Stomach (tissue), 9 donors: ENCODE data around the gene NHLH1. TPM values are rescaled to one million over a fixed set of nuclear protein-coding genes. Genes with fewer than 3 reads are reported as not detected.

Source experiments
- DNase-seq, 2 donors: peaks; one replicate each; pipeline versions ENCODE4 v3.0.0 to v3.0.0-alpha.2; 2013 to 2019
- H3K27ac ChIP-seq, 5 donors: fragments of 200-600 bp in 4 of 5; sonication (generic) in 4 of 5; one replicate each; pipeline ENCODE4 v1.5.1; 2013 to 2019; ENCODE audit warnings: mild to moderate bottlenecking in 1 of 5, moderate library complexity in 1 of 5
- H3K27me3 ChIP-seq, 3 donors: fragments of 200-600 bp; sonication (generic); one replicate each; pipeline ENCODE4 v1.5.1; 2017 to 2019; ENCODE audit warnings: mixed run types in 1 of 3
- H3K36me3 ChIP-seq, 4 donors: fragments of 200-600 bp; sonication (generic); 1 replicate in 3 of 4; 2 replicates in 1 of 4; pipeline ENCODE4 v1.5.1; 2016 to 2019
- H3K4me1 ChIP-seq, 4 donors: fragments of 200-600 bp; sonication (generic); one replicate each; pipeline ENCODE4 v1.5.1; 2016 to 2019
- H3K4me3 ChIP-seq, 4 donors: fragments of 200-600 bp; sonication (generic) in 3 of 4; one replicate each; pipeline ENCODE4 v1.5.1; 2016 to 2019; ENCODE audit warnings: mild to moderate bottlenecking in 1 of 4
- H3K9me3 ChIP-seq, 4 donors: fragments of 200-600 bp; sonication (generic); one replicate each; pipeline ENCODE4 v1.5.1; 2016 to 2019
- EP300 ChIP-seq: sonication (generic); formaldehyde crosslinking; IDR thresholded peaks from one replicate; pipeline ENCODE4 v1.6.1; 2017; ENCODE audit warnings: antibody characterized with exemption
- POLR2A ChIP-seq, 4 donors: fragments of 450-650 bp; IDR thresholded peaks; one replicate each; pipeline ENCODE4 v1.6.1; 2016; ENCODE audit warnings: antibody characterized with exemption in 4 of 4, control low read depth in 2 of 4, mild to moderate bottlenecking in 1 of 4, moderate library complexity in 1 of 4
- POLR2AphosphoS5 ChIP-seq, 3 donors: sonication (generic); formaldehyde crosslinking; IDR thresholded peaks; one replicate each; pipeline ENCODE4 v1.6.1; 2016; ENCODE audit warnings: antibody characterized with exemption in 3 of 3
- WGBS, 5 donors: extraction: QIAGEN DNeasy Blood & Tissue Kit in 3 of 5; methylation state at CpG; one replicate each; pipeline versions ENCODE4 v1.1.5 to v1.1.7; 2013 to 2018; 5-methylcytosine and 5-hydroxymethylcytosine counted together
- intact Hi-C: fragments of 100-400 bp; cut with DNase I; formaldehyde crosslinking; loops from one replicate; pipeline ENCODE4 v1.15.1; 2023; ENCODE audit warnings: low total_unique reads
- polyA plus RNA-seq, 3 donors: library from polyadenylated mRNA; stranded (reverse); fragments of 200-250 nt; gene quantifications; one replicate each; pipeline ENCODE4 v1.2.3, GENCODE V29; 2013
- total RNA-seq, 5 donors: library from RNA; depleted of rRNA; stranded (reverse); fragments of >200 nt; gene quantifications; one replicate each; pipeline versions ENCODE4 v1.1.0 to v1.2.3, GENCODE V29; 2014 to 2016
- TF ChIP-seq, protein P1 (sequence below), 7 experiments: fragments of 450-650 bp in 4 of 7; fragments of 200-600 bp in 3 of 7; sonication (generic) in 3 of 7; IDR thresholded peaks; one replicate each; pipeline ENCODE4 v1.5.1; 2016 to 2019; ENCODE audit warnings: antibody characterized with exemption in 7 of 7, control low read depth in 2 of 7, mild to moderate bottlenecking in 1 of 7
- donor health status: healthy with polysubstance abuse.
- donor health status: Bipolar disorder and iron deficiency.
- donor health status: healthy.

Gene NHLH1
- total and polyA plus RNA-seq, 8 donors: 0.08 TPM; not detected in 7

GRCh38 chr1:160371756-160372155 lies 4.9 kb downstream of the NHLH1 start:
- H3K27me3 ChIP-seq: peaks cover 0 to 57% (median 6%) of the 10 kb centered on the region in 3 donors
- no peak for DNase-seq
- H3K27ac ChIP-seq: no peak overlapping the region
- TF ChIP-seq EP300: no peak
- no peak for TF ChIP-seq POLR2A (IDR thresholded peaks at IDR 0.05)
- TF ChIP-seq POLR2AphosphoS5 (IDR thresholded peaks at IDR 0.05): no peak
- TF ChIP-seq, protein P1, sequence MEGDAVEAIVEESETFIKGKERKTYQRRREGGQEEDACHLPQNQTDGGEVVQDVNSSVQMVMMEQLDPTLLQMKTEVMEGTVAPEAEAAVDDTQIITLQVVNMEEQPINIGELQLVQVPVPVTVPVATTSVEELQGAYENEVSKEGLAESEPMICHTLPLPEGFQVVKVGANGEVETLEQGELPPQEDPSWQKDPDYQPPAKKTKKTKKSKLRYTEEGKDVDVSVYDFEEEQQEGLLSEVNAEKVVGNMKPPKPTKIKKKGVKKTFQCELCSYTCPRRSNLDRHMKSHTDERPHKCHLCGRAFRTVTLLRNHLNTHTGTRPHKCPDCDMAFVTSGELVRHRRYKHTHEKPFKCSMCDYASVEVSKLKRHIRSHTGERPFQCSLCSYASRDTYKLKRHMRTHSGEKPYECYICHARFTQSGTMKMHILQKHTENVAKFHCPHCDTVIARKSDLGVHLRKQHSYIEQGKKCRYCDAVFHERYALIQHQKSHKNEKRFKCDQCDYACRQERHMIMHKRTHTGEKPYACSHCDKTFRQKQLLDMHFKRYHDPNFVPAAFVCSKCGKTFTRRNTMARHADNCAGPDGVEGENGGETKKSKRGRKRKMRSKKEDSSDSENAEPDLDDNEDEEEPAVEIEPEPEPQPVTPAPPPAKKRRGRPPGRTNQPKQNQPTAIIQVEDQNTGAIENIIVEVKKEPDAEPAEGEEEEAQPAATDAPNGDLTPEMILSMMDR (IDR thresholded peaks at IDR 0.05): no peak
- H3K4me1 ChIP-seq: peaks cover 4 to 24% (median 10%) of the 10 kb centered on the region in 4 donors
- H3K36me3 ChIP-seq: no peaks in the 10 kb centered on the region
- no peaks in the 10 kb centered on the region for H3K9me3 ChIP-seq
- H3K4me3 ChIP-seq: no peak overlapping the region
- WGBS, 5 donors: 72 to 88% (median 77%) methylated on average over 4 of the region's 4 CpGs
- intact Hi-C loops: no loop called here

- Histone ChIP-seq H3K4me3 (no peak overlapping the region), H3K27ac (no peak overlapping the region), H3K9me3 (no peaks in the 10 kb centered on the region), H3K27me3 (peaks cover 0 to 48% (median 6%) of the 10 kb centered on the region in 3 donors), H3K36me3 (no peaks in the 10 kb centered on the region), H3K4me1 (peaks cover 4 to 24% (median 10%) of the 10 kb centered on the region in 4 donors)
- intact Hi-C loops: no loop called here
- no peak for DNase-seq
- TF ChIP-seq, protein P1 (IDR thresholded peaks at IDR 0.05): no peak
- TF ChIP-seq EP300: no peak
- no peak for TF ChIP-seq POLR2AphosphoS5 (IDR thresholded peaks at IDR 0.05)
- TF ChIP-seq POLR2A (IDR thresholded peaks at IDR 0.05): no peak
- WGBS, 5 donors: 77 to 88% (median 88%) methylated on average over 4 of the region's 4 CpGs
Measured at GRCh38 chr1:160373696-160374095, 6.8 kb downstream of the NHLH1 start.

DNA sequence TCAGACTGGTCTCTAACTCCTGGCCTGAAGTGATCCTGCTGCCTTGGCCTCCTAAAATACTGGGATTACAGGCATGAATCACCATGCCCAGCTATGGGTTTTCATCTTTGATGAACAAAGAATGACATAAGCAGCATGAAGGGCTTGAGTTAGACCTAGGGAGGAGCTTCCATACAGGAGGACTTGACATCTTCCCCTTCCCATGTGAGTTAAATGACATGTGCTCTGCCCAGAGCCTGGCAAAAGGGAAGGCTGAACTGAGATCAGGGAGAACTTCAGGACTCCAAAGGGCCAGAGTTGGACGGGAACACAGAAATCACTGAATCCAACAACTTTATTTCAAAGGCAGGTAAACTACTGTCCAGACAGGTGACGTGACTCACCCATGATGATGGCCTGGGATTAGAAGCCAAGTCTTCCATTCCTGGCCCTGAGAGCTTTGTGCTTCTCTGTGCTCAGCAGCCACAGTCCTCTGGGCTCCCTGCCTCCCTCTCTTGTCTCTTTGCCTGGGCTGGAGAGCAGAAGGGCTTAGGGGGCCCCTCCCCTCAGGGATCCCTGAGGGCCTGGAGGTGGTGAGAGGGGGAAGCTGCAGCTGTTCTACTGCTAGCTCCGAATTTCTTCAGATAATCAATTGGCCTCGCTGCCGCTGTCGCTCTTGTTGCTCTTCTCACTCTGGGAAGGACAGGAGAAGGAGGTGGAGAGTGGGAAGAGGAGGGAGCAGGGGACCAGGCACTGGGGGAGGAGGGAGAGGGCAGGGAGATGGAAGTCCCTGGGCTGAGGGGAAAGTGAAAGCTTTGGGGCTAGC lies 7.6 kb downstream of the NHLH1 start:
- TF ChIP-seq POLR2AphosphoS5 (IDR thresholded peaks at IDR 0.05) (no peak), EP300 (no peak), POLR2A (IDR thresholded peaks at IDR 0.05) (no peak)
- TF ChIP-seq, protein P1 (IDR thresholded peaks at IDR 0.05): no peak
- peak in 1 of 2 donors; percentile 36 for DNase-seq
- Histone ChIP-seq H3K4me3 (no peak overlapping the region), H3K27me3 (peaks cover 0 to 48% (median 6%) of the 10 kb centered on the region in 3 donors), H3K36me3 (no peaks in the 10 kb centered on the region), H3K4me1 (peaks cover 4 to 24% (median 10%) of the 10 kb centered on the region in 4 donors), H3K9me3 (no peaks in the 10 kb centered on the region), H3K27ac (no peak overlapping the region)
- 57 to 66% (median 60%) methylated on average over 6 of the region's 6 CpGs for WGBS, 5 donors
- intact Hi-C loops: no loop called here

DNA sequence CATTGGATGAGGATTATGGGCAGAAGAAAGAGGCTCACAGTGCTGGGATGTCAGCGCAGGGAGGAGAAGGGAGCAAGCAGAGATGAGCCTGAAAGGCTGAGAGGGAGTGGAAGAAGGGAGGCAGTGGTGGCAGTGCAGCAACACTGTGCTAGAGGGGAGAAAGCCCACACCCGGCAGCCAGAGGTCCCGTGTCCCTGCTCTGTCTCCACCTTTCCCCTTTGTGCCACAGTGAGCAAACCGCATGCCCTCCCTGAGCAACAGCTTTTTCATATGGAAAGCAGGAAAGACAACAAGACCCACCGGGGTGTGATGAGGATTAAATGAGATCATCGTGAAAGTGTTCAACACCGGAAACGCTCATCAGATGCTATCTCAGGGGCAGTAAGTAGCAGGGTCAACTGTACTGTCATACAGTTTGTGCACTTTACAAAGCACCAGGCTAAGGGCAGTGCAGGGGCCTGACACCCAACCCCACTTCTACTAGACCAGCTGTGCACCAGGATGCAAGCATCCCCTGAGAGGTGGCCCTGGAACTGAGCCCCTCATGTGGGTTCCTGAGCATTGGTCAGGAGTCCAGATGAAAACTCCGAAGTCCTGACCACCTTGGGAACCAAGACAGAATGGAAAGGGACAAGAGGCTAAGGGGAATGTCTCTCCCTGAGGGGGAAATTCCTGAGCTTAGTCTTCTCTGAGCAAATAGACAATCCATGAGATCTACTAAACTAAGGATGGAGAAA lies 9.1 kb downstream of the NHLH1 start:
- intact Hi-C loops: no loop called here
- Histone ChIP-seq H3K9me3 (no peaks in the 10 kb centered on the region), H3K36me3 (no peaks in the 10 kb centered on the region), H3K27me3 (peaks cover 0 to 38% (median under 1%) of the 10 kb centered on the region in 3 donors), H3K4me3 (no peak overlapping the region), H3K4me1 (peaks cover 4 to 24% (median 10%) of the 10 kb centered on the region in 4 donors), H3K27ac (peak overlapping the region in 3 of 5 donors; percentile 7 to 35 (median 33))
- peak in 1 of 2 donors; percentile 31 for DNase-seq
- WGBS, 5 donors: 21 to 31% (median 23%) methylated on average over 9 of the region's 9 CpGs
- TF ChIP-seq EP300 (no peak), POLR2AphosphoS5 (IDR thresholded peaks at IDR 0.05) (no peak), POLR2A (IDR thresholded peaks at IDR 0.05) (no peak)
- TF ChIP-seq, protein P1 (IDR thresholded peaks at IDR 0.05): no peak
